Fibroblast of lung (primary cell): Measurements from ENCODE around the gene NPHS2. TPM values are rescaled to one million over a fixed set of nuclear protein-coding genes. Genes with fewer than 3 reads are reported as not detected.

ENCODE experiments used
- DNase-seq, 2 donors: peaks; one replicate each; pipeline versions ENCODE4 v3.0.0 to v3.0.0-alpha.2; 2010; ENCODE audit warnings: low read depth in 2 of 2
- H2AFZ ChIP-seq: 2 replicates; pipeline ENCODE4 v1.5.1; 2012; ENCODE audit warnings: low read length, control low read depth, inconsistent platforms
- H3K27ac ChIP-seq: 2 replicates; pipeline ENCODE4 v1.5.1; 2011; ENCODE audit warnings: low read length, control low read depth; ENCODE audit not compliant: insufficient read depth
- H3K27me3 ChIP-seq: 2 replicates; pipeline ENCODE4 v1.5.1; 2011; ENCODE audit warnings: mild to moderate bottlenecking, low read length; ENCODE audit not compliant: control insufficient read depth, insufficient read depth
- H3K36me3 ChIP-seq: 2 replicates; pipeline ENCODE4 v1.5.1; 2011; ENCODE audit warnings: low read length; ENCODE audit not compliant: control insufficient read depth, insufficient read depth
- H3K4me1 ChIP-seq: 2 replicates; pipeline ENCODE4 v1.5.1; 2011; ENCODE audit warnings: low read length; ENCODE audit not compliant: control insufficient read depth, insufficient read depth; ENCODE audit errors: extremely low read depth
- H3K4me2 ChIP-seq: 2 replicates; pipeline ENCODE4 v1.5.1; 2011; ENCODE audit warnings: low read length, control low read depth; ENCODE audit not compliant: insufficient read depth; ENCODE audit errors: extremely low read depth
- H3K4me3 ChIP-seq, 4 experiments: fragments of 200-600 bp in 1 of 4; sonication (generic) in 1 of 4; replicated peaks in 1 of 4; 2 replicates each; pipeline ENCODE4 v1.5.1; 2011 to 2016; ENCODE audit warnings: low read length in 4 of 4, low read depth in 3 of 4, mild to moderate bottlenecking in 3 of 4, control low read depth in 2 of 4, inconsistent platforms in 1 of 4, mixed read lengths in 1 of 4; ENCODE audit not compliant: insufficient read depth in 1 of 4; ENCODE audit errors: control extremely low read depth in 1 of 4
- H3K79me2 ChIP-seq: 2 replicates; pipeline ENCODE4 v1.5.1; 2012; ENCODE audit warnings: mild to moderate bottlenecking, low read length, inconsistent platforms; ENCODE audit not compliant: control insufficient read depth, insufficient read depth
- H3K9ac ChIP-seq: 2 replicates; pipeline ENCODE4 v1.5.1; 2011; ENCODE audit warnings: mild to moderate bottlenecking, low read length, control low read depth; ENCODE audit not compliant: insufficient read depth
- H3K9me3 ChIP-seq: 2 replicates; pipeline ENCODE4 v1.5.1; 2012; ENCODE audit warnings: low read depth, low read length; ENCODE audit not compliant: control insufficient read depth, insufficient read depth
- H4K20me1 ChIP-seq: 2 replicates; pipeline ENCODE4 v1.5.1; 2011; ENCODE audit warnings: low read length; ENCODE audit not compliant: control insufficient read depth, insufficient read depth; ENCODE audit errors: extremely low read depth
- EZH2 ChIP-seq: IDR thresholded peaks from 2 replicates; pipeline ENCODE4 v1.5.1; 2012; ENCODE audit warnings: low read length, control low read depth, mild to moderate bottlenecking; ENCODE audit errors: missing control alignments
- polyA plus RNA-seq, 2 donors: library from polyadenylated mRNA; depleted of rRNA in 1 of 2; stranded (reverse) in 1 of 2; unstranded in 1 of 2; fragments of >200 nt; gene quantifications; 2 replicates each; pipeline ENCODE4 v1.2.1, GENCODE V29; 2011 to 2012; ENCODE audit warnings: missing spikeins in 1 of 2
- total RNA-seq: library from RNA; depleted of rRNA; stranded (reverse); fragments of >200 nt; gene quantifications from 2 replicates; pipeline ENCODE4 v1.2.1, GENCODE V29; 2014
- TF ChIP-seq, protein P1 (sequence below), 2 donors: IDR thresholded peaks in 1 of 2; conservative IDR thresholded peaks in 1 of 2; 1 replicate in 1 of 2; 2 replicates in 1 of 2; pipeline ENCODE4 v1.5.1; 2011 to 2012; ENCODE audit warnings: low read length in 2 of 2, control low read depth in 1 of 2, inconsistent platforms in 1 of 2, low read depth in 1 of 2, mild to moderate bottlenecking in 1 of 2

Gene NPHS2
- total and polyA plus RNA-seq, 2 donors (not counting 1 experiment from before 2014, with no cell fraction given) = not detected

DNA sequence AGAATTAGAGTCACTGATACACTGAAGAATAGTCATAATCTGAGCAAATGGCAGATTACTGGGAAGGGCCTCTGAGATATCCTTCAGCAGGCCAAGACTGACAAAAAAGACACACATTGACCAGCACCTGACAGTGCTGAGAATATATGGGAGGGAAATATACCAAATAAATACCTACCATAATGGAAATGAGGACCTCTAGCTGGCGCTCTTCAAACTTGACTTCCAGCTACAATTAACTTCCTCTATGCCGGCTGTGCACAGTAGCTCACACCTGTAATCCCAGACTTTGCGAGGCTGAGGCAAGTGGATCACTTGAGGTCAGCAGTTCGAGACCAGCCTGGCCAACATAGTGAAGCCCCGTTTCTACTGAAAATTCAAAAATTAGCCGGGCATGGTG lies 69.5 kb downstream of the NPHS2 start:
- H2AFZ ChIP-seq = no peak overlapping the region
- H3K4me1 ChIP-seq = no peaks in the 10 kb centered on the region
- H3K9ac ChIP-seq = no peak overlapping the region
- H3K4me3 ChIP-seq = no peak overlapping the region
- H3K27ac ChIP-seq = no peak overlapping the region
- no peak overlapping the region for H3K4me2 ChIP-seq
- no peaks in the 10 kb centered on the region for H3K9me3 ChIP-seq
- no peaks in the 10 kb centered on the region for H3K36me3 ChIP-seq
- H3K27me3 ChIP-seq = no peaks in the 10 kb centered on the region
- no peaks in the 10 kb centered on the region for H4K20me1 ChIP-seq
- TF ChIP-seq EZH2 = no peak
- TF ChIP-seq, protein P1, sequence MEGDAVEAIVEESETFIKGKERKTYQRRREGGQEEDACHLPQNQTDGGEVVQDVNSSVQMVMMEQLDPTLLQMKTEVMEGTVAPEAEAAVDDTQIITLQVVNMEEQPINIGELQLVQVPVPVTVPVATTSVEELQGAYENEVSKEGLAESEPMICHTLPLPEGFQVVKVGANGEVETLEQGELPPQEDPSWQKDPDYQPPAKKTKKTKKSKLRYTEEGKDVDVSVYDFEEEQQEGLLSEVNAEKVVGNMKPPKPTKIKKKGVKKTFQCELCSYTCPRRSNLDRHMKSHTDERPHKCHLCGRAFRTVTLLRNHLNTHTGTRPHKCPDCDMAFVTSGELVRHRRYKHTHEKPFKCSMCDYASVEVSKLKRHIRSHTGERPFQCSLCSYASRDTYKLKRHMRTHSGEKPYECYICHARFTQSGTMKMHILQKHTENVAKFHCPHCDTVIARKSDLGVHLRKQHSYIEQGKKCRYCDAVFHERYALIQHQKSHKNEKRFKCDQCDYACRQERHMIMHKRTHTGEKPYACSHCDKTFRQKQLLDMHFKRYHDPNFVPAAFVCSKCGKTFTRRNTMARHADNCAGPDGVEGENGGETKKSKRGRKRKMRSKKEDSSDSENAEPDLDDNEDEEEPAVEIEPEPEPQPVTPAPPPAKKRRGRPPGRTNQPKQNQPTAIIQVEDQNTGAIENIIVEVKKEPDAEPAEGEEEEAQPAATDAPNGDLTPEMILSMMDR (conservative IDR thresholded peaks at IDR 0.05 in 1 of 2, IDR thresholded peaks at IDR 0.05 in 1 of 2; ENCODE audit: low read depth in 1 of 2, low read length in 2 of 2) = no peak
- no peak for DNase-seq
- H3K79me2 ChIP-seq = no peaks in the 10 kb centered on the region

Other genes with a start within 250 kb of the NPHS2 start
- gene AXDND1, start 210.0 kb downstream of the NPHS2 start, total RNA-seq = 0.17 and 0.26 TPM in 2 replicates
- 0.05 TPM in 1 of 2 replicates, not detected in the other for gene AXDND1, start 210.0 kb downstream of the NPHS2 start, polyA plus RNA-seq
- not detected in 2 replicates for gene TDRD5, start 15.9 kb upstream of the NPHS2 start, total RNA-seq
- not detected in 2 replicates for gene TDRD5, start 15.9 kb upstream of the NPHS2 start, polyA plus RNA-seq
- gene FAM163A, start 167.3 kb upstream of the NPHS2 start, total RNA-seq = not detected in 2 replicates
- not detected in 2 replicates for gene FAM163A, start 167.3 kb upstream of the NPHS2 start, polyA plus RNA-seq